ENCODE data around the gene PPP1R3D.

PPP1R3D gene

DNA sequence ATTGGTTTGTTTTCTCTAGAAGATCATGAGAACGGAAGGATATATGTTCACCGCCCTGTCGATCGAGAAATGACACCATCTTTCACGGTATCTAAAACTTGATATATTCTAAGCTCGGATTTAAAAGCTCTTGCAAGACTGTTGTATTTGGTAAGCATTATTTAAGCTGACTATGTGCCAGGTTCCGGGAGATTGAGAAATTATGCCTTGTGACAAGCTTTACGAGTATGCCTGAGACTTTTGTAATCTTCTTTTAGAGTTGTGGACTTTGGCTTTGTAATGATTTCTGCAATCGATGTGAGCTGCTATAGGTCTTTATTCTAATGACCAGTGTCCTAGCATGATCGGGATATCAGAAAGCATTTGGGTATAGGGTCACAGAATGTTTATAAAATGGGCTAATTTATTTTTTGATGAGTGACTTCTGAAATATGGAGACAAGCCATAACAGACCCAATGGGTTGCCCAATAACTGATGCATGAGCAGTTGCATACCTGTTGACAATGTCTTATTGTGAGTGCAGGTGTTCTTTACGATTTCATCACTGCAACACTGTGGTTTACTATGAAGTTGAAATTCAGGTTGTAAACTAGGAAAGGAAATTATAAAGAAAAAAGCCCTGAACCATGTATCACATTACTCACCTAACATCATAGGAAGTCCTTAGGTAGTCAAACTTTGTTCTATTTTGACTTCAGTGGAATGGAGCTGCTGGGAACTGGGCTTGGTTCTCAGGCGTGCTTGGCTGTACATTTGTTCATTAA lies 32.1 kb upstream of the PPP1R3D start (continued):
- TF ChIP-seq, protein P1, sequence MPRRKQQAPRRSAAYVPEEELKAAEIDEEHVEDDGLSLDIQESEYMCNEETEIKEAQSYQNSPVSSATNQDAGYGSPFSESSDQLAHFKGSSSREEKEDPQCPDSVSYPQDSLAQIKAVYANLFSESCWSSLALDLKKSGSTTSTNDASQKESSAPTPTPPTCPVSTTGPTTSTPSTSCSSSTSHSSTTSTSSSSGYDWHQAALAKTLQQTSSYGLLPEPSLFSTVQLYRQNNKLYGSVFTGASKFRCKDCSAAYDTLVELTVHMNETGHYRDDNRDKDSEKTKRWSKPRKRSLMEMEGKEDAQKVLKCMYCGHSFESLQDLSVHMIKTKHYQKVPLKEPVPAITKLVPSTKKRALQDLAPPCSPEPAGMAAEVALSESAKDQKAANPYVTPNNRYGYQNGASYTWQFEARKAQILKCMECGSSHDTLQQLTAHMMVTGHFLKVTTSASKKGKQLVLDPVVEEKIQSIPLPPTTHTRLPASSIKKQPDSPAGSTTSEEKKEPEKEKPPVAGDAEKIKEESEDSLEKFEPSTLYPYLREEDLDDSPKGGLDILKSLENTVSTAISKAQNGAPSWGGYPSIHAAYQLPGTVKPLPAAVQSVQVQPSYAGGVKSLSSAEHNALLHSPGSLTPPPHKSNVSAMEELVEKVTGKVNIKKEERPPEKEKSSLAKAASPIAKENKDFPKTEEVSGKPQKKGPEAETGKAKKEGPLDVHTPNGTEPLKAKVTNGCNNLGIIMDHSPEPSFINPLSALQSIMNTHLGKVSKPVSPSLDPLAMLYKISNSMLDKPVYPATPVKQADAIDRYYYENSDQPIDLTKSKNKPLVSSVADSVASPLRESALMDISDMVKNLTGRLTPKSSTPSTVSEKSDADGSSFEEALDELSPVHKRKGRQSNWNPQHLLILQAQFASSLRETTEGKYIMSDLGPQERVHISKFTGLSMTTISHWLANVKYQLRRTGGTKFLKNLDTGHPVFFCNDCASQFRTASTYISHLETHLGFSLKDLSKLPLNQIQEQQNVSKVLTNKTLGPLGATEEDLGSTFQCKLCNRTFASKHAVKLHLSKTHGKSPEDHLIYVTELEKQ (tag by site-specific recombination; IDR thresholded peaks at IDR 0.05; ENCODE audit: borderline replicate concordance): no peak
- TF ChIP-seq GLIS1 (tag by site-specific recombination; IDR thresholded peaks at IDR 0.05) (no peak), ZNF571 (tag by site-specific recombination; IDR thresholded peaks at IDR 0.05) (no peak), ZSCAN16 (tag by site-specific recombination; IDR thresholded peaks at IDR 0.05) (no peak), ZNF514 (tag by site-specific recombination; IDR thresholded peaks at IDR 0.05) (no peak)
- TF ChIP-seq, protein P2, sequence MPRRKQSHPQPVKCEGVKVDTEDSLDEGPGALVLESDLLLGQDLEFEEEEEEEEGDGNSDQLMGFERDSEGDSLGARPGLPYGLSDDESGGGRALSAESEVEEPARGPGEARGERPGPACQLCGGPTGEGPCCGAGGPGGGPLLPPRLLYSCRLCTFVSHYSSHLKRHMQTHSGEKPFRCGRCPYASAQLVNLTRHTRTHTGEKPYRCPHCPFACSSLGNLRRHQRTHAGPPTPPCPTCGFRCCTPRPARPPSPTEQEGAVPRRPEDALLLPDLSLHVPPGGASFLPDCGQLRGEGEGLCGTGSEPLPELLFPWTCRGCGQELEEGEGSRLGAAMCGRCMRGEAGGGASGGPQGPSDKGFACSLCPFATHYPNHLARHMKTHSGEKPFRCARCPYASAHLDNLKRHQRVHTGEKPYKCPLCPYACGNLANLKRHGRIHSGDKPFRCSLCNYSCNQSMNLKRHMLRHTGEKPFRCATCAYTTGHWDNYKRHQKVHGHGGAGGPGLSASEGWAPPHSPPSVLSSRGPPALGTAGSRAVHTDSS (tag by site-specific recombination; IDR thresholded peaks at IDR 0.05): no peak
- TF ChIP-seq, protein P3, sequence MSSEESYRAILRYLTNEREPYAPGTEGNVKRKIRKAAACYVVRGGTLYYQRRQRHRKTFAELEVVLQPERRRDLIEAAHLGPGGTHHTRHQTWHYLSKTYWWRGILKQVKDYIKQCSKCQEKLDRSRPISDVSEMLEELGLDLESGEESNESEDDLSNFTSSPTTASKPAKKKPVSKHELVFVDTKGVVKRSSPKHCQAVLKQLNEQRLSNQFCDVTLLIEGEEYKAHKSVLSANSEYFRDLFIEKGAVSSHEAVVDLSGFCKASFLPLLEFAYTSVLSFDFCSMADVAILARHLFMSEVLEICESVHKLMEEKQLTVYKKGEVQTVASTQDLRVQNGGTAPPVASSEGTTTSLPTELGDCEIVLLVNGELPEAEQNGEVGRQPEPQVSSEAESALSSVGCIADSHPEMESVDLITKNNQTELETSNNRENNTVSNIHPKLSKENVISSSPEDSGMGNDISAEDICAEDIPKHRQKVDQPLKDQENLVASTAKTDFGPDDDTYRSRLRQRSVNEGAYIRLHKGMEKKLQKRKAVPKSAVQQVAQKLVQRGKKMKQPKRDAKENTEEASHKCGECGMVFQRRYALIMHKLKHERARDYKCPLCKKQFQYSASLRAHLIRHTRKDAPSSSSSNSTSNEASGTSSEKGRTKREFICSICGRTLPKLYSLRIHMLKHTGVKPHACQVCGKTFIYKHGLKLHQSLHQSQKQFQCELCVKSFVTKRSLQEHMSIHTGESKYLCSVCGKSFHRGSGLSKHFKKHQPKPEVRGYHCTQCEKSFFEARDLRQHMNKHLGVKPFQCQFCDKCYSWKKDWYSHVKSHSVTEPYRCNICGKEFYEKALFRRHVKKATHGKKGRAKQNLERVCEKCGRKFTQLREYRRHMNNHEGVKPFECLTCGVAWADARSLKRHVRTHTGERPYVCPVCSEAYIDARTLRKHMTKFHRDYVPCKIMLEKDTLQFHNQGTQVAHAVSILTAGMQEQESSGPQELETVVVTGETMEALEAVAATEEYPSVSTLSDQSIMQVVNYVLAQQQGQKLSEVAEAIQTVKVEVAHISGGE (tag by site-specific recombination; conservative IDR thresholded peaks at IDR 0.05; ENCODE audit: low read depth): no peak
- TF ChIP-seq, protein P4, sequence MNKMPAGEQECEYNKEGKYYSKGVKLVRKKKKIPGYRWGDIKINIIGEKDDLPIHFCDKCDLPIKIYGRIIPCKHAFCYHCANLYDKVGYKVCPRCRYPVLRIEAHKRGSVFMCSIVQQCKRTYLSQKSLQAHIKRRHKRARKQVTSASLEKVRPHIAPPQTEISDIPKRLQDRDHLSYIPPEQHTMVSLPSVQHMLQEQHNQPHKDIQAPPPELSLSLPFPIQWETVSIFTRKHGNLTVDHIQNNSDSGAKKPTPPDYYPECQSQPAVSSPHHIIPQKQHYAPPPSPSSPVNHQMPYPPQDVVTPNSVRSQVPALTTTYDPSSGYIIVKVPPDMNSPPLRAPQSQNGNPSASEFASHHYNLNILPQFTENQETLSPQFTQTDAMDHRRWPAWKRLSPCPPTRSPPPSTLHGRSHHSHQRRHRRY (tag by site-specific recombination; IDR thresholded peaks at IDR 0.05): no peak

DNA sequence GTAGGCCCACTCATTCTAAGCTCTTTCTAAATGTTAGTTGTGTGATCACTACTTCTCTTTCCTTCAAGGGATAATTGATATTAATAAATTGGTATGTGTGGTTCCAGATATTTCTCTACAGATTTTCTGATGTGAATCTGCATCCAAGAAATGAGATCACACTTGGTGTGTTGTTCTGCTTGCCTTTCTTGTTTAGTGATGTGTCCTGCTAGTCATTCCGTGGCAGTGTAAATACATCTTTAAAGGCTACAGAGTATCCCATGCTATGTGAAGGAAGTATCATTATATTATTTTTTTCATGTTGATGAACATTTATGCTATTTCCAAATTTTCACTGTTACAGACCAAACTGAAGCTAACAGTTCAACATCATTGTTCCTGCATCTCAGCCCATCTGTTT lies 31.3 kb upstream of the PPP1R3D start:
- H3K27ac ChIP-seq (ENCODE audit: extremely low read depth, low read depth, low read length): no peak overlapping the region
- H3K36me3 ChIP-seq (ENCODE audit: control insufficient read depth in 2 of 2, insufficient read depth in 1 of 2, low read length in 2 of 2): no peaks in the 10 kb centered on the region
- CTCF ChIA-PET: no interaction called here
- POLR2A ChIA-PET: no interaction called here
- H3K4me1 ChIP-seq (ENCODE audit: control insufficient read depth, insufficient read depth, low read length): no peaks in the 10 kb centered on the region
- H3K4me3 ChIP-seq (ENCODE audit: low read depth, low read length): no peak overlapping the region
- TF ChIP-seq ZNF391 (tag by site-specific recombination; IDR thresholded peaks at IDR 0.05; ENCODE audit: borderline replicate concordance, low read depth) (no peak), ZNF521 (tag by site-specific recombination; IDR thresholded peaks at IDR 0.05) (no peak), YY1 (tag by site-specific recombination; IDR thresholded peaks at IDR 0.05) (no peak), ZNF701 (tag by site-specific recombination; IDR thresholded peaks at IDR 0.05) (no peak), ZNF629 (tag by site-specific recombination; IDR thresholded peaks at IDR 0.05) (no peak), SCRT2 (tag by site-specific recombination; IDR thresholded peaks at IDR 0.05) (no peak), ZNF660 (tag by site-specific recombination; IDR thresholded peaks at IDR 0.05) (no peak), ZBTB7A (tag by site-specific recombination; IDR thresholded peaks at IDR 0.05; ENCODE audit: low read depth) (no peak), ZNF292 (tag by site-specific recombination; IDR thresholded peaks at IDR 0.05; ENCODE audit: borderline replicate concordance, low read depth) (no peak), KLF8 (tag by site-specific recombination; IDR thresholded peaks at IDR 0.05) (no peak)
- TF ChIP-seq, protein P5, sequence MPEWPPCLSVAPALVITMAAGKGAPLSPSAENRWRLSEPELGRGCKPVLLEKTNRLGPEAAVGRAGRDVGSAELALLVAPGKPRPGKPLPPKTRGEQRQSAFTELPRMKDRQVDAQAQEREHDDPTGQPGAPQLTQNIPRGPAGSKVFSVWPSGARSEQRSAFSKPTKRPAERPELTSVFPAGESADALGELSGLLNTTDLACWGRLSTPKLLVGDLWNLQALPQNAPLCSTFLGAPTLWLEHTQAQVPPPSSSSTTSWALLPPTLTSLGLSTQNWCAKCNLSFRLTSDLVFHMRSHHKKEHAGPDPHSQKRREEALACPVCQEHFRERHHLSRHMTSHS (tag by site-specific recombination; IDR thresholded peaks at IDR 0.05): no peak
- TF ChIP-seq, protein P6, sequence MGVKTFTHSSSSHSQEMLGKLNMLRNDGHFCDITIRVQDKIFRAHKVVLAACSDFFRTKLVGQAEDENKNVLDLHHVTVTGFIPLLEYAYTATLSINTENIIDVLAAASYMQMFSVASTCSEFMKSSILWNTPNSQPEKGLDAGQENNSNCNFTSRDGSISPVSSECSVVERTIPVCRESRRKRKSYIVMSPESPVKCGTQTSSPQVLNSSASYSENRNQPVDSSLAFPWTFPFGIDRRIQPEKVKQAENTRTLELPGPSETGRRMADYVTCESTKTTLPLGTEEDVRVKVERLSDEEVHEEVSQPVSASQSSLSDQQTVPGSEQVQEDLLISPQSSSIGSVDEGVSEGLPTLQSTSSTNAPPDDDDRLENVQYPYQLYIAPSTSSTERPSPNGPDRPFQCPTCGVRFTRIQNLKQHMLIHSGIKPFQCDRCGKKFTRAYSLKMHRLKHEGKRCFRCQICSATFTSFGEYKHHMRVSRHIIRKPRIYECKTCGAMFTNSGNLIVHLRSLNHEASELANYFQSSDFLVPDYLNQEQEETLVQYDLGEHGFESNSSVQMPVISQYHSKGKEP (tag by site-specific recombination; IDR thresholded peaks at IDR 0.05): no peak
- no peaks in the 10 kb centered on the region for H3K9me3 ChIP-seq (ENCODE audit: control insufficient read depth, insufficient read depth, low read depth, low read length)
